GM19328 (cell line): ENCODE data around the gene ROS1.
"Not testable (repeated sequence)": the region's sequence is repeated elsewhere in the genome, so short reads cannot be mapped to it uniquely, and the experiment has no call there.

Experiments
- ATAC-seq: cut with Tn5 transposase; IDR thresholded peaks from one replicate; pipeline ENCODE4 v1.9.1; 2021; ENCODE audit warnings: mild to moderate bottlenecking, moderate library complexity; ENCODE audit not compliant: unreplicated experiment

The ROS1 gene

DNA sequence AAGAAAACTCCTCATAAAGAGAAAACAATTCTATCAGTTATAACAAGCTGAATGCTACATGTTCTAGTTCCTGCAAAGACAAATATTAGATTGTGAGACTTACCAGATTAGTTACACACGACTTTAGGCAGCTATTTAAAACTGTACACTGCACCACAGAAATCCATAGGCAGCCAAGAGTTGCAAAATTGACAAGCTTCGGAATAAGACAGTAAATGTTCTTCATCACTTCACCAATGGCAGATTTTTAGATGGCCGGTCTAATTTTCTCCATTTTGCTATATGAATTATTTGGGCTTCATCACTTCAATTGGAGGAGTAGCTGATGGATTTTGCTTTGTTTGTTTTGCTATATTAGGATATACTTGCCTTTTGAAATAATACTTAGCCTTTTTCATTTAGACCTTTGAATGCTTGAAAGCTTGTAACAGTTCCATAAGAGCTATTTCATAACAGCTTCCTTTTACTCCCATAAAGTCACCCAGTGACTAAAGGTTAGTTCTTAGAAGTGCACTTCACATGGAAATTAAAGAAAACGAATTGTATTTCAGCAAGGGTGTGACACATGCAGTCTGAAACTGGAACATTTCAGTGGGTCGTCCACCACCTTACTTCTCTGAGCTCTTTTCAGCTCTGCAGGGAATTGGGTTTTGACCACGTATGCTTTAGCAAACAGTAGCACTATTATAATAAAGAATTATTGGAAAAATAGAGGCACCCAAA is at the start of gene ROS1:
Gene ROS1 (minus strand): TSS at position 512 of the 723 bp plus-strand sequence. CDS start 286 bp downstream, at position 226.
- ATAC-seq, result no peak

DNA sequence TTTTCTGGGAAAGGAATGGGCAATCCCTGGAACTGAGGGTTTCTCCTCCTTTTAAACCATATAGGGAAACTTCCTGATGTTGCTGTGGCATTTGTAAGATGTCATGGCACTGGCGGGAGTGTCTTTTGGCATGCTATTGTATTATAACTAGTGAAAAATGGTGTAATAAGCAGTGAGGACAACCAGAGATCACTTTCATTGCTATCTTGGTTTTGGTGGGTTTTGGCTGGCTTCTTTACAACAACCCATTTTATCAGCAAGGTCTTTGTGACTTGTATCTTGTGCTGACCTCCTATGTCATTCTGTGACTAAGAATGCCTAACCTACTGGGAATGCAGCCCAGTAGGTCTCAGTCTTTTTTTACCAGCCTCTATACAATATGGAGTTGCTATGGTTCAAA is 47.7 kb upstream of the ROS1 start:
- no peak for ATAC-seq

DNA sequence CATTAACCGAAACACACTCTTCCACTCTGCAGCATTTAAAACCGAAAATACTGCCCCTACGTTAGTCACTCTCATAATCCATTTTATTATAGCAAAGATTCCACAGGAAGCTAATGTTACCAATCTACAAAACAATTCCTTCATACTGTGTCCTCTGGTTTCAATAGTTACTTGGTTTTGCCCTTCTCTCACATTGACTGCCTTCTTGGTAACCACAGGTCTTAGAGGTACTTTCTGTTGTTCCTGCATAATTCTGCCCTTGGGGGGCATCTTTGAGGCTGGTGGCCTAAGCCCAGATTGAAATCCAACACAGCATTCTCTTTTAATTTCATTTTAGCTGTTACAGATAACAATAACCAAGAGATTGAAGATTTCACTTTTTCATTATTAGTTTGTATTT is 46.9 kb upstream of the ROS1 start:
- ATAC-seq, result no peak

DNA sequence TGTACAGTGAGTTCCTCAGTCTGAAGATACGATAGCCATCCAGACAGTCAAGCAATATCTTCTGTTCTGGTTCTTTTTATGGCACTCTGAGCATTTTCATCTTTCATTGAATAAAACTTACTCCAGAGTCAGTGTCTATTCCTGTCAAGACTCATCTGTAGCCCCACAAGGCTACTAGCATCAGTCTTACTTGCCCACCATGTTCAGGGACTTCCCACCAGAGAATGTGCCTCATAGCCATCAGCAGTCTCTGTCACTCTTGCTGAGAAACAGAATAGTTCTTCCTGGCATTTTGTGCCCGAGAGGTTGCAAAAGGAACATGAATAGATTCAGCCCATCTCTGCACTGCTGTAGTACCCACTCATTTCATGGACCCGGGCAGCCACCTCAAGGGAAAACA is 44.0 kb upstream of the ROS1 start:
- no peak for ATAC-seq

DNA sequence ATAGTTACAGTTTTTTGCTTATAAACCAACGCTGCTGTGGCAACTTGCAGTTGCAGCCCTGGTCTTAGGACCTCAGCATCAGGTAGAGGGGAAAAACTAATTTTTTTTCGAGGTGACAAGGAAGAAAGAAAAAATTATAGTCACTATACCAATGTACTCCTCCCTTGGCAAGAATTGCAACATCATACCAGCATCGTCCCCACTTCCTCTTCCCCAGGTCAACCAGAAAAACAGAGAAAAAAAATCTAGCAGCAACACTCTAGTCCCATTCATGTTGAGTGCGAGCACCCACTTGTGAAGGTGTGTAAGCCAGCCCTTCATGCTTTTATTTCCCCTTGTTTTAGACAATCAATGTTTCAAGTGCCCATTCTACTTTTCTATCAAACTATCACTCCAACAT is 43.6 kb upstream of the ROS1 start:
- ATAC-seq, result no peak

DNA sequence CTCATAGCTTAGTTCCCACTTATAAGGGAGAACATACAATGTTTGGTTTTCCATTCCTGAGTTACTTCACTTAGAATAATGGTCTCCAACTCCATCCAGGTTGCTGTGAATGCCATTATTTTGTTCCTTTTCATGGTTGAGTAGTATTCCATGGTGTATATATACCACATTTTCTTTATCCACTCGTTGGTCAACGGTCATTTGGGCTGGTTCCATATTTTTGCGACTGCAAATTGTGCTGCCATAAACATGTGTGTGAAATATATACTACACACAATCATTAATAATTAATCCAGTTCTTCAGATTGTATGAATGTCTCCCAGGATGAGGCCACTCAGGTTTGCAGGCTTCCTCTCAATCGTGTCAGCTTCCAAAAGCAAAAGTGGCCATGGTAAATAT is 42.8 kb upstream of the ROS1 start:
- not testable (repeated sequence) for ATAC-seq

DNA sequence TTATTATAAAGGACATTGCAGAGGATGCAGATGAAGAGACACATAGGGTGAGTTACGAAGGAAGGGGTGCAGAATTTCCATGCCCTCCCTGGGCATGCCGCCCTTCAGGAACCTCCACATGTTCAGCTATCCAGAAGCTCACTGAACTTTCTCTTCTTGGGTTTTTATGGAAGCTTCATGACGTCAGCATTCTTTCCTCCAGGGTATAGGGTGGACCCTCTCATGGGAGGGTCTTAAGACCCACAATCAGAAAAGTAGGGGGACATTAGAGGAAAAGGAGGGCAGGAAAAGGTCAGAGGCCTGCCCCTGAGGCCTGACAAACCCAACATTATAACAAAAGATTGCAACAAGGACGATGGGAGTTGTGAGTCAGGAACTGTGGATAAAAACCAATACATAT is 42.1 kb upstream of the ROS1 start:
- no peak for ATAC-seq

DNA sequence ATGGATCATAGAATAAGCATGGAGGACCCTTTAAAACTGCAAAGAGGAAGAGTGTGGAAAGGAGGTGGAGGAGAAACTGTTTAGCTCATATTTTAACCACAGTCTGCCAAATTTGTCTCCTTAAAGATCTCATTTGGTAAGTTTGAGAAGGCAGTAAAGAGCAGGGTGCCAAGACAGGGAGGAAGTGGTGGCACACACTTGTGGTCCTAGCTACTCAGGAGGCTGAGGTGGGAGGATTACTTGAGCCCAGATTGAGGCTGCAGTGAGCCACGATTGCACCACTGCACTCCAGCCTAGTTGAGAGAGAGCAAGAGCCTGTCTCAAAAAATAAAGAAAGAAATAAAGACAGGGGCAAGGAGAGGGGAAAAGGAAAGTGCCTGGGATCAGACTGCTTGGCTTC is 39.9 kb upstream of the ROS1 start:
- no peak for ATAC-seq

DNA sequence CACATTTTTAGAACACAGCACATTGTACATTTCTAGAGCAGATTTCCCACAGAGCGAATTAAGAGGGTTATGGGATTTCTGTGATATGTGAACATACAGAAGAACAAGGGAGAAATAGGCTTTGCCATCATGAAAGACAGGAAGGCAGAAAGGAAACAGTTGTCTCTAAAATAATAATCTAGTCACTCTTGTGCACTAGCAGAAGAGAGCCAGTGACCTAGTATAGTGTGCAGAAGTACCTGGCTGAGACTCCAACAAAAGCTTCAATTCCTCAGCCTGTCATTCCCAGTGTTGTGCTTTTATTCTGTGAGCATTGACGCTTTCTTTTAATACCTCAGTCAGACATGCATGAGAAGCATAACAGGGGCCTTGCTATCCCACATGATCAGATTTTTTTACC is 39.0 kb upstream of the ROS1 start:
- no peak for ATAC-seq

DNA sequence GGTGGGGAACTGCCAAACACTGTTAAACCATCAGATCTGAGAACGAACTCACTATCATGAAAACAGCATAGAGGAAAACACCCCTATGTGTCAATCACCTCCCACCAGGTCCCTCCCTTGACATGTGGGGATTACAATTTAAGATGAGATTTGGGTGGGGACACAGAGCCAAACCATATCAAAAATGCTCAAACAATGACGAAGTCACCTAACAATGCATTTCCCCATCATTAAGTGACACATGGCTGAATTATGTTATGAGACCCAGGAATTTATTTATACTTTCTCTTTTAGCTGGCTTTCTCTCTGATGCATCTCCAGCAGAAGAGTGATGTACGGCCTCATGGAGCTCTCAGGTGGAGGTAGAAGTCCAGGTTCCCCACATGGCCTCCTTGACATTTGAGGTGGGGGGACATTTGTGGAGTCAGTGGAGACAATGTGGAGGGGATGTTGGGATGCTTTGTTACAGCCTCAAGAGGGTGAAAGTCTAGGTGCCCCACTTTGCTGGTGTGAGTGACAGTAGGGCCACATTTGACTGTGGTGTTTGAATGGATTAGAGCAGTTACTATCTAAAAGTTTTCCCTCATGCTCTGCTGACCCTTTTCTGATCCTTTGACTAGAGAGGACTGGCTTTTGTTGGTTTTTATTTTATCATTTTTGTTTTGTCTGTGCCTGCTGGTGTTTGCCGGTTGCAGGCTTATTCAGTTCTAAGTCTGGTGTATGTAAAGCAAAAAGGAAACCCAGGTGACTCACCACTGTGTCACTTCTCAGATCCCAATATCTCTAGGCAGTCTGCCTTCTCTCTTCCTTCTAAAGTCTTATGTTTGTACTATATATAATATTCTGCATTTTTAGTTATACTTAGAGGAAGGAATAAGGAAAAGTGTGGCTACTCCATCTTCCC is 38.3 kb upstream of the ROS1 start:
- no peak for ATAC-seq

DNA sequence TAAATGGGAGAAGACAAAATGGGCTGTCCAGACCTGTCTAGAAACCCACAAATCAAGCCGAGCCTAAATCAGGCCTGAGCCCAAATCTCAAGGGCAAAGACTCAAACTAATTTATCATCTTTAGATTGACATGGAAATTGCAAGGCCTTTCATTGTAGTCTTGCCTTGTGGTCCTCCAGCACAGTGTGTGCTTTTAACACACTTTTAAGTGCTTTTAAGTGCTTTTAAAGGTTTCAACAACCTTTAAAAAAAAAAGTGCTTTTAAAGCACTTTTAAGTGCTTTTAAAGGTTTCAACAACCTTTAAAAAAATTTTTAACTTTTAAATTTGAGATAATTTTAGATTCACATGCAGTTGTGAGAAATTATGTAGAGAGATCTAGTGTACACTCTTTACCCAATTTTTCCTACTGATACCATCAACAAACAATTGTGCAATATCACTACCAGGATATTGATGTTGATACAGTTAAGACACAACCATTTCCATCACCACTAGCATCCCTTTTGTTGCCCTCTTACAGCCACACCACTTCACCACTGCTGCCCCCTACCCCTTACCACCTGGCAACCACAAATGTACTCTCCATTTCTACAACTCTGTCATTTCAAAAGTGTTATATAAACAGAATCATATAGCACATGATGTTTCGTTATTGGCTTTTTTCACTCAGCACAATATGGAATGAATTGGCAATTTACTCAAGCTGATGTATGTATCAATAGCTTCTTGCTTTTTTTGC is 33.6 kb upstream of the ROS1 start:
- ATAC-seq, result no peak

DNA sequence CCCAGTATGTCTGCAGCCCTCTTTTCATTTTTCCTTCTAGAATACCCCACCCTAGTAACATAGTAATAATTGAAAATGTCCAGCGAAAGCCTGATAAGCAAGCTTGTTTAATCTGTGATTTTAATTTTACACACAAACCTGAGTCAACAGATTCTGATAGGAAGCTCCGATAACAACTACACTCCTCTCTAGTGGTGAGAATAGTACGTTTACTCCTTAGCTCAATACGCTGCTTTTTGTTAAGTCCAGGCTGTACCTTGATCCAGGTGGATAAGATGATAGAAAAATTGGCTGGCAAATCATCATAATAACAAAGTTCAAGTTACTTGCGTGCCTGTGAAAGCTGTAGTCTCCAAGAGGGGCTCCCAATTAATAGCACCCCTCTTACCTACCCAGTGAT is 31.3 kb upstream of the ROS1 start:
- ATAC-seq, result no peak

DNA sequence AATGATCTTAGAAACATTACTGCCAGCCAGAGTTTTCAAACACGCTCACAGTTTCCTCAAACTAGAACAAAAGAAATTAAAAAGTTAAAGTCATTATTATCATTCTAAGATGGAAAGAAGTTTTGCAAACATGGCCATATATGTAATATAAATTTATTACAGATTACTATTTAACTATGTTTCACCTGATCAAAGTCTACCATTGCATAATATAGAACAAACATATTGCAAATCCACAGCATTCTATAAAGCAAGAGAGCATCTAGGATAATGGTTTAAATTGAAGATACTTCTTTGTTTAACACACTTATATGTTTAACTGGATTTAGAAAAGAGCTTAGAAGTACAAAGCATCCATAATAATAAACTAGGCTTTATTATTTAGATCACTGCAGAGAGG is 30.5 kb upstream of the ROS1 start:
- no peak for ATAC-seq

DNA sequence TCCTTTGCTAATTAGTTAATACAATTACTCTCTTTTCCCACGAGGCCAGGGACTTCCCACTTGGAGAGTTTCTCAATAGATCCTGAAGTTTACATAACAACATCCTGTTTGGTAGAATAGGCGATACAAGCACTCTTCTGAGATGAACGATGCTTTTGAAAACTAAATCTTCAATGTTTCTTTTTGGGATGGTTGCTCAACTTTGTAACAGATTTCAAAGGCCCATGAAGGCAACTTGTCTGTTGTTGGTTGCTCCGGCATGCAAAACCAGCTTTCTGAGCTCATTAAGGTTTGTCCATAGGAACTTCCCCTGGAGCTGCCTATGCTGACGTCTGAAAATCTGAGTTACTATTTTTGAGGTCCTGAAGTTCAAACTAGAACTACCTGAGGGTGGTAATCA is 25.9 kb upstream of the ROS1 start:
- no peak for ATAC-seq

DNA sequence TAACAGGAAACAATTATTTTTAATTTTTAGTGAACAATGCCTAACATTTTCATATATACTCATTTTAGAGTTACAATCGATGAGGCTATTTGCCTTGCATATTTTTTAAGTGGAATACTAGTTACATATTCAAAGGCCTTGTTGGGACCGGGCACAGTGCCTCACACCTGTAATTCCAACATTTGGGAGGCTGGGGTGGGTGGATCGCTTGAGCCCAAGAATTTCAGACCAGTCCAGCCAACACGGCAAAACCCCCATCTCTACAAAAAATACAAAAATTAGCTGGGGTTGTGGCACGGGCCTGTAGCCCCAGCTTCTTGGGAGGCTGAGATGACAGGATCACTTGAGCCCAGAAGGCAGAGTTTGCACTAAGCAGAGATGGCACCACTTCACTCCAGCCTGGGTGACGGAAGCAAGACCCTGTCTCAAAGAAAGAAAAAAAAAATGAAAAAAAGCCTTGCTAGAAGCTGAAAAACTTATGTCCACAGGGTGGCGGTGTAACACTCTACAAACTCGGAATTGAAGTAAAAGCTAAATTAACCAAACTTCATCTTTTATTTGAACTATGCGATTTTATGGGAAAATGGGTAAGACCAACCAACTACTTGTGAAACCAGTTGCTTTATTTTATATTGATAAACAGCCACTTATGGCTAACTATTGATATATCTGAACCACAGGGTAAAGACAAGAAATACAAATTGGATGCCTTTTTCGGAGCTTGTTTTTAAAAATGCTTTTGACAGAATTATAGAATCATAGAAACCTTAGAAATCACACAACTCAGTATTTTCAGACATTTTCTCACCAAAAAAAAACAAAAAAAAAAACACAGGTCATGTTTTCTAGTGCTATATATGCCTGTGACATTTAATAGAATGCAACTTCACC is 24.1 kb upstream of the ROS1 start:
- no peak for ATAC-seq

DNA sequence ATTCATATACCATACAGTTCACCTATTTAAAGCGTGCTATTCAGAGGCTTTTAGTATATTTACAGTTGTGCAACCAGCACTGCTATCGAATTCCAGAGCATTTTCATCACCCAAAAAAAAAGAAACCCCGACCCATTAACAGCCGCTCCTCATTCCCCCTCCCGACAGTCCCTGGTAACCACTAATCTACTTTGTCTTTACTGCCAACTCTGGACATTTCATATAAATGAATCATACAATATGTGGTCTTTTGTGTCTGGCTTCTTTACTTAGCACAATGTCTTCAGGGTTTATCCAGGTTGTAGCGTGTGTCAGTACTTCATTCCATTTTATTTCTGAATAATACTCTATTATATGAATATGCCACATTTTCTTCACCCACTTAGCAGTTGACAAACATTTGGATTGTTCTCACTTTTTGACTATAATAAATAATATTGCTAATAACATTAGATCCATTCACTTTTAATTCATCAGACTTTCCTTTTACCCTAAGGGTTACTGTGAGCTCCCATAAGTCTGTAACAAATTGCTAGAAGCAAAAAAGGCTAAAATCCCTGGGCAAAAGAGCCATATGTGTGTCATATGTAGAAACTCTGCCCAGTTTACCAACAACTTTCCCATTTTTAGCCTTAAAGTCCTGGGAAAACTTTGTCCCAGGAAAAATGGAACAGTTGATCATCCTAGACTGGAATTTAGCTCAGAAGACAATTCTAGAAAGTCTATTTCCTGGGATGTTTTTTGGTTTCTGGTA is 23.2 kb upstream of the ROS1 start:
- no peak for ATAC-seq

DNA sequence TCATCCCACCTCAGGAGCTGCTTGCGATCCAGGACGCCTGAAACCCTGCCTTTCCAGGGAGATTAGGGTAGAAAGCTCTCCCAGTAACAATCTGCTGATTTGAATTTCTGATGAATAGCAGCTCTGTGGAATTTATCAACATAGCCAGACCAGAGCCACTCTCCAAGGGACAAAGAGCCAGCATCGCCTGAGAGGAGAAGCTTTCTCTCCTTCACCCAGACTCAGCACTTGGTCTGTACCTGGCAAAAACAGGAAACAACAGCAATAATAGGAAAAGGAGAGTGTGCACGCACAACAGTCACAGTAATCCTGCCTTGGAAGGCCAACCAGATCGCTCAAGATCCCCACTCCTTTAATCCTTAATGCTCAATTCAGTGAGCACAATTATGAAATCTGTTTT is 22.3 kb upstream of the ROS1 start:
- no peak for ATAC-seq

DNA sequence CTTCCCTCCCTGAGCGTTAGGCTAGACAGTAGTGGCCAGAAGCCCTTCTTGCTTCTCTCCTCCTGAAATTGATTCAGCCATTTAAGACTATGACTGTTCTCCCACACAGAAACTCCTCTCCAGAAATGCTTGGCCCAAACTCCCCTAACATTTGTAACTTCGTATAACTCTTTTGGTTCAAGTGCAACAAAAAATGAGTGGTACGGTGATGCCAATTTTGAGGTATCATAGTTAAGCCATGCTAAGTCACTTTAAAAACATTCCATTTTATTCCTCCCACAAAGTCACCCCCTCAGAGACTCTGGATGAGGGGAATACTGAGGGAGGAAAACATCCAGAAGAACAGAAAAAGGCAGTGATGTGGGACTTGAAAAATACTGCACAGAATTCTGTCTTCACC is 21.1 kb upstream of the ROS1 start:
- no peak for ATAC-seq

DNA sequence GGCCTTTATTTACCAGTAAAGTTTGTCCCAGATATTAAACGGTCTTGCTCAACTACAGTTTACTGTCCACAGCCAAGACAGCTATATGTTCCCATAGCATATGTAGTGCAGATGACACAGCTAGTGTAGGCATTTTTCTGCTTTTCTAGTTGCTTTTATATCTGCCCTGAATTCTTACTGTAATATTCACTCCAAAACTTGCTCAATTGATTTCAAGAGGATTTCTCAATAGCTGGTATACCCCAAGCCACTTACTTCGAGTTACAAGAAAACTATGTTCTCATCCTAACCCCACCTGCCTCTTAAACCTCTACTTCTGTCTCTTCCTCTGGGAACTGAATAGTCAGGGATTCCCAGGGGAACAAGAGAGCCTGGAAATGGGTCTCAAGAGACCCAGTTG is 18.9 kb upstream of the ROS1 start:
- no peak for ATAC-seq

DNA sequence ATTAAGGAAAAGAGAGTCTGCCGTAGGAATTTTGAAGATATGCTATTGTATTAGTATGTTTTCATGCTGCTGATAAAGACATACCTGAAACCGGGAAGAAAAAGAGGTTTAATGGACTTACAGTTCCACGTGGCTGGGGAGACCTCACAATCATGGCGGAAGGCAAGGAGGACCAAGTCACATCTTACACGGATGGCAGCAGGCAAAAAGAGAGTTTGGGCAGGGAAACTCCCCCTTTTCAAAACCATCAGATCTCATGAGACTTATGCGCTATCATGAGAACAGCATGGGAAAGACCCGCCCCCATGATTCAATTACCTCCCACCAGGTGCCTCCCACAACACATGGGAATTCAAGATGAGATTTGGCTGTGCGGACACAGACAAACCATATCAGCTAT is 16.6 kb upstream of the ROS1 start:
- not testable (repeated sequence) for ATAC-seq
